B cell (primary cell): ENCODE data around the gene LY9. TPM values are rescaled to one million over a fixed set of nuclear protein-coding genes. Genes with fewer than 3 reads are reported as not detected.

ENCODE experiments used
- ATAC-seq: fragments of 200-7000 bp; cut with Tn5 transposase; one replicate; pipeline ENCODE4 v1.10.0; 2021; ENCODE audit warnings: low read depth, mild to moderate bottlenecking, moderate number of reproducible peaks, moderate library complexity
- CTCF ChIA-PET: fragments of 350-600 bp; sonication (Branson Sonifier 250); formaldehyde crosslinking; loops from one replicate; lab custom pipeline; 2021; ENCODE audit warnings: antibody characterized with exemption, inconsistent platforms; lab: Charles Lee
- POLR2A ChIA-PET: fragments of 350-600 bp; sonication (Branson Sonifier 250); formaldehyde crosslinking; loops from one replicate; lab custom pipeline; 2021; ENCODE audit warnings: antibody characterized with exemption; lab: Charles Lee
- DNase-seq: peaks from one replicate; pipeline ENCODE4 v3.0.0; 2013
- H2AFZ ChIP-seq: 2 replicates; pipeline ENCODE4 v1.6.1; 2012; ENCODE audit warnings: mild to moderate bottlenecking, low read depth, low read length; ENCODE audit not compliant: insufficient read depth, poor library complexity, severe bottlenecking
- H3K27ac ChIP-seq, 2 donors: 1 replicate in 1 of 2; 2 replicates in 1 of 2; pipeline ENCODE4 v1.5.1; 2012 to 2013; ENCODE audit warnings: low read length in 2 of 2, mild to moderate bottlenecking in 2 of 2, moderate library complexity in 1 of 2
- H3K27me3 ChIP-seq, 4 experiments: fragments of 200-600 bp in 1 of 4; sonication (generic) in 1 of 4; replicated peaks in 1 of 4; 1 replicate in 2 of 4; 2 replicates in 2 of 4; pipeline versions ENCODE4 v1.6.1 to v1.7.0; 2013 to 2016; ENCODE audit warnings: low read length in 3 of 4, mild to moderate bottlenecking in 2 of 4, mixed read lengths in 1 of 4, moderate library complexity in 1 of 4; ENCODE audit not compliant: insufficient read depth in 4 of 4, control insufficient read depth in 3 of 4; ENCODE audit errors: control extremely low read depth in 1 of 4
- H3K36me3 ChIP-seq, 2 experiments: replicated peaks in 1 of 2; 1 replicate in 1 of 2; 2 replicates in 1 of 2; pipeline versions ENCODE4 v1.6.1 to v1.7.1; 2013; ENCODE audit warnings: low read length in 1 of 2; ENCODE audit not compliant: insufficient read depth in 2 of 2, control insufficient read depth in 1 of 2; ENCODE audit errors: control extremely low read depth in 1 of 2, extremely low read depth in 1 of 2
- H3K4me1 ChIP-seq, 2 donors: fragments of 200-600 bp in 1 of 2; sonication (generic) in 1 of 2; 1 replicate in 1 of 2; 2 replicates in 1 of 2; pipeline versions ENCODE4 v1.5.1 to v1.6.1; 2013 to 2017; ENCODE audit warnings: low read length in 2 of 2; ENCODE audit not compliant: control insufficient read depth in 2 of 2, insufficient read depth in 2 of 2
- H3K4me2 ChIP-seq: replicated peaks from 2 replicates; pipeline ENCODE3; 2012; ENCODE audit warnings: mild to moderate bottlenecking, low read depth, low read length; ENCODE audit not compliant: poor library complexity, severe bottlenecking
- H3K4me3 ChIP-seq, 5 experiments: fragments of 200-600 bp in 1 of 5; sonication (generic) in 1 of 5; 1 replicate in 3 of 5; 2 replicates in 2 of 5; pipeline versions ENCODE4 v1.5.1 to v1.7.0; 2011 to 2016; ENCODE audit warnings: low read length in 4 of 5, mild to moderate bottlenecking in 4 of 5, low read depth in 2 of 5, control low read depth in 1 of 5, moderate library complexity in 1 of 5; ENCODE audit not compliant: insufficient read depth in 1 of 5; ENCODE audit errors: control extremely low read depth in 1 of 5, extremely low read depth in 1 of 5
- H3K79me2 ChIP-seq: fragments of 200-600 bp; sonication (generic); one replicate; pipeline ENCODE4 v1.6.0; 2016; ENCODE audit warnings: low read length; ENCODE audit not compliant: control insufficient read depth, insufficient read depth
- H3K9ac ChIP-seq: fragments of 200-600 bp; sonication (generic); 2 replicates; pipeline ENCODE4 v1.6.1; 2017; ENCODE audit warnings: mild to moderate bottlenecking, low read length, moderate library complexity
- H3K9me3 ChIP-seq, 3 donors: one replicate each; pipeline versions ENCODE4 v1.6.1 to v1.7.1; 2013; ENCODE audit warnings: low read length in 2 of 3; ENCODE audit not compliant: control insufficient read depth in 2 of 3, insufficient read depth in 1 of 3; ENCODE audit errors: control extremely low read depth in 1 of 3
- H4K20me1 ChIP-seq: 2 replicates; pipeline ENCODE4 v1.6.0; 2012; ENCODE audit warnings: mild to moderate bottlenecking, low read length; ENCODE audit not compliant: insufficient read depth, control insufficient read depth, poor library complexity, severe bottlenecking
- H3K27ac Mint-ChIP-seq: one replicate; pipeline ENCODE4 v1.8.0; 2021; ENCODE audit warnings: mixed read lengths
- H3K27me3 Mint-ChIP-seq: one replicate; pipeline ENCODE4 v1.8.0; 2021; ENCODE audit warnings: mixed read lengths
- H3K4me1 Mint-ChIP-seq: one replicate; pipeline ENCODE4 v1.8.0; 2021; ENCODE audit warnings: mixed read lengths
- H3K4me3 Mint-ChIP-seq: one replicate; pipeline ENCODE4 v1.8.0; 2021; ENCODE audit warnings: mixed read lengths
- H3K9me3 Mint-ChIP-seq: one replicate; pipeline ENCODE4 v1.8.0; 2022; ENCODE audit warnings: mixed read lengths; ENCODE audit not compliant: insufficient read depth
- CTCF ChIP-seq: fragments of 200-600 bp; IDR thresholded peaks from one replicate; pipeline ENCODE4 v1.8.0; 2022; ENCODE audit warnings: antibody characterized with exemption, mild to moderate bottlenecking
- EZH2 ChIP-seq: IDR thresholded peaks from 2 replicates; pipeline ENCODE4 v1.6.1; 2012; ENCODE audit warnings: borderline replicate concordance, low read depth, mild to moderate bottlenecking, moderate library complexity, low read length; ENCODE audit not compliant: insufficient read depth, poor library complexity, severe bottlenecking
- WGBS: methylation state at CpG from one replicate; pipeline ENCODE4 v1.1.5; 2013; ENCODE audit warnings: missing lambda C conversion rate; ENCODE audit not compliant: insufficient coverage; 5-methylcytosine and 5-hydroxymethylcytosine counted together
- intact Hi-C: fragments of 100-400 bp; cut with micrococcal nuclease; formaldehyde crosslinking; loops from one replicate; pipeline ENCODE4 v1.10.0; 2022
- polyA plus RNA-seq: library from polyadenylated mRNA; depleted of rRNA; stranded (reverse); fragments of >200 nt; gene quantifications from 2 replicates; pipeline ENCODE4 v1.2.3, GENCODE V29; 2012
- total RNA-seq, 2 donors: library from RNA; stranded (reverse); fragments of 120-200 nt in 1 of 2; gene quantifications; 1 replicate in 1 of 2; 2 replicates in 1 of 2; pipeline versions ENCODE4 v1.2.3 to v1.2.4, GENCODE V29; 2013 to 2022

LY9 gene
- total and polyA plus RNA-seq, 2 donors (not counting 1 experiment from before 2014, with no cell fraction given), result 252 to 365 TPM

GRCh38 chr1:160864173-160864572 lies 68.2 kb downstream of the LY9 start:
- WGBS, result 33% methylated on average over 1 of the region's 2 CpGs
- CTCF ChIA-PET, result interaction anchor here (1.5 to 1.6 kb wide), 2 partner anchors 34 to 86 kb away, joined by 3 read pairs; no protein-coding TSS in a partner anchor

GRCh38 chr1:160865337-160865736 lies 69.4 kb downstream of the LY9 start:
- Histone ChIP-seq H3K9ac (no peak overlapping the region), H3K9me3 (peaks cover 0 to 1% (median 0%) of the 10 kb centered on the region in 3 donors), H3K4me2 (no peak overlapping the region), H3K4me1 (peaks cover 19 to 23% of the 10 kb centered on the region in 2 donors), H4K20me1 (no peaks in the 10 kb centered on the region), H2AFZ (no peak overlapping the region), H3K36me3 (no peaks in the 10 kb centered on the region), H3K27ac (no peak overlapping the region), H3K79me2 (no peaks in the 10 kb centered on the region), H3K27me3 (no peaks in the 10 kb centered on the region), H3K4me3 (no peak overlapping the region)
- DNase-seq, result no peak
- Mint-ChIP-seq H3K4me3 (no peak overlapping the region), H3K9me3 (no peaks in the 10 kb centered on the region), H3K27ac (no peak overlapping the region), H3K27me3 (peaks cover 7% of the 10 kb centered on the region), H3K4me1 (peaks cover 30% of the 10 kb centered on the region)
- ChIA-PET CTCF (interaction anchor here (1.0 kb wide), 2 partner anchors 31 to 138 kb away, joined by 3 to 6 read pairs; no protein-coding TSS in a partner anchor), POLR2A (no interaction called here)
- intact Hi-C loops, result no loop called here
- WGBS, result 82% methylated on average over 3 of the region's 5 CpGs
- TF ChIP-seq CTCF, result no peak
- TF ChIP-seq EZH2, result no peak
- no peak for ATAC-seq

More at GRCh38 chr1:160864173-160864572, 68.2 kb downstream of the LY9 start:
- H3K4me1 ChIP-seq, result peaks cover 19 to 23% of the 10 kb centered on the region in 2 donors
- no peak overlapping the region for H2AFZ ChIP-seq
- DNase-seq, result no peak
- no peaks in the 10 kb centered on the region for H4K20me1 ChIP-seq
- Mint-ChIP-seq H3K27ac (no peak overlapping the region), H3K27me3 (peaks cover 8% of the 10 kb centered on the region), H3K4me3 (no peak overlapping the region), H3K4me1 (peaks cover 30% of the 10 kb centered on the region), H3K9me3 (no peaks in the 10 kb centered on the region)
- no peak for TF ChIP-seq EZH2
- no peak for TF ChIP-seq CTCF
- H3K9me3 ChIP-seq, result no peaks in the 10 kb centered on the region
- POLR2A ChIA-PET, result no interaction called here
- intact Hi-C loops, result no loop called here
- no peak overlapping the region for H3K4me2 ChIP-seq
- no peaks in the 10 kb centered on the region for H3K79me2 ChIP-seq
- H3K27ac ChIP-seq, result no peak overlapping the region
- H3K27me3 ChIP-seq, result no peaks in the 10 kb centered on the region
- ATAC-seq, result no peak
- H3K9ac ChIP-seq, result no peak overlapping the region
- H3K4me3 ChIP-seq, result no peak overlapping the region
- no peaks in the 10 kb centered on the region for H3K36me3 ChIP-seq
